Sigmoid colon (tissue), 4 donors: ENCODE measurements around the gene PARP11.

ENCODE experiments used
- CTCF ChIP-seq, 4 experiments: fragments of 450-650 bp in 3 of 4; fragments of 200-600 bp in 1 of 4; IDR thresholded peaks; one replicate each; pipeline ENCODE4 v1.5.1; 2016 to 2019; ENCODE audit warnings: antibody characterized with exemption in 4 of 4, mild to moderate bottlenecking in 3 of 4, moderate library complexity in 2 of 4
- EP300 ChIP-seq, 4 donors: sonication (generic); formaldehyde crosslinking; IDR thresholded peaks; one replicate each; pipeline ENCODE4 v1.6.1; 2017; ENCODE audit warnings: antibody characterized with exemption in 4 of 4
- POLR2A ChIP-seq, 2 donors: fragments of 450-650 bp; IDR thresholded peaks; one replicate each; pipeline ENCODE4 v1.6.1; 2016; ENCODE audit warnings: antibody characterized with exemption in 2 of 2, mild to moderate bottlenecking in 2 of 2, moderate library complexity in 2 of 2
- POLR2AphosphoS5 ChIP-seq, 4 donors: sonication (generic); formaldehyde crosslinking; IDR thresholded peaks; one replicate each; pipeline ENCODE4 v1.6.1; 2017; ENCODE audit warnings: antibody characterized with exemption in 4 of 4

GRCh38 chr12:3872800-3873636 is at the start of gene PARP11:
- TF ChIP-seq CTCF (IDR thresholded peaks at IDR 0.05) = no peak
- no peak for TF ChIP-seq EP300 (IDR thresholded peaks at IDR 0.05)
- peak; percentile 63 to 83 (median 78) for TF ChIP-seq POLR2AphosphoS5 (IDR thresholded peaks at IDR 0.05)
- peak; percentile 21 to 37 for TF ChIP-seq POLR2A (IDR thresholded peaks at IDR 0.05)
